GM12878 (cell line): ENCODE data around the gene KRT4. TPM values are rescaled to one million over a fixed set of nuclear protein-coding genes. Genes with fewer than 3 reads are reported as not detected.

Source experiments
- ATAC-seq: fragments of 200-7000 bp; cut with Tn5 transposase; 3 replicates; pipeline ENCODE4 v1.9.1; 2020; ENCODE audit warnings: mild to moderate bottlenecking, moderate library complexity
- BruUV-seq: library from RNA; stranded (reverse); fragments of 400-500 nt; replicated peaks from 2 replicates; lab custom pipeline; 2021; lab: Mats Ljungman, UMichigan
- CTCF ChIA-PET: fragments of 300-600 bp; sonication (Branson Sonifier 250); formaldehyde crosslinking; extraction: SDS; loops from one replicate; lab custom pipeline; 2021; ENCODE audit warnings: inconsistent platforms; lab: Yijun Ruan, JAX
- POLR2A ChIA-PET: fragments of 350-600 bp; formaldehyde crosslinking; extraction: SDS; loops from one replicate; lab custom pipeline; 2021; ENCODE audit warnings: inconsistent platforms; lab: Charles Lee
- RAD21 ChIA-PET: fragments of 300-600 bp; sonication (Branson Sonifier 250); formaldehyde crosslinking; loops from one replicate; lab custom pipeline; 2023; ENCODE audit warnings: antibody characterized with exemption; ENCODE audit not compliant: unreplicated experiment; lab: Charles Lee
- SMC1A ChIA-PET: fragments of 300-600 bp; sonication (Branson Sonifier 250); formaldehyde crosslinking; loops from one replicate; lab custom pipeline; 2023; ENCODE audit not compliant: unreplicated experiment, uncharacterized antibody; lab: Charles Lee
- DNase-seq: peaks from one replicate; pipeline ENCODE4 v3.0.0-alpha.2; 2011; ENCODE audit warnings: low read depth, low spot score
- FAIRE-seq: peaks from 3 replicates; lab custom pipeline; 2011; peaks lifted over from hg19 to GRCh38; lab: Jason Lieb, UNC
- H2AFZ ChIP-seq: 2 replicates; pipeline ENCODE4 v1.6.0; 2011; ENCODE audit warnings: low read depth, low read length, control low read depth; ENCODE audit not compliant: control insufficient read depth
- H3K27ac ChIP-seq: 2 replicates; pipeline ENCODE4 v1.5.1; 2011; ENCODE audit warnings: control low read depth; ENCODE audit not compliant: control insufficient read depth, insufficient read depth
- H3K27me3 ChIP-seq, 2 experiments: replicated peaks in 1 of 2; 2 replicates each; pipeline versions ENCODE4 v1.6.0 to v1.6.1; 2011; ENCODE audit warnings: low read length in 1 of 2; ENCODE audit not compliant: control insufficient read depth in 2 of 2, insufficient read depth in 2 of 2
- H3K36me3 ChIP-seq, 2 experiments: 2 replicates each; pipeline ENCODE4 v1.5.1; 2011; ENCODE audit warnings: low read length in 1 of 2; ENCODE audit not compliant: control insufficient read depth in 2 of 2, insufficient read depth in 2 of 2
- H3K4me1 ChIP-seq: 2 replicates; pipeline ENCODE4 v1.6.1; 2011; ENCODE audit warnings: mild to moderate bottlenecking, low read length, moderate library complexity, mixed read lengths; ENCODE audit not compliant: control insufficient read depth, insufficient read depth
- H3K4me2 ChIP-seq: 2 replicates; pipeline ENCODE4 v1.6.0; 2011; ENCODE audit warnings: control low read depth; ENCODE audit not compliant: control insufficient read depth, insufficient read depth
- H3K4me3 ChIP-seq: fragments of 200-600 bp; sonication (generic); 2 replicates; pipeline ENCODE4 v1.5.1; 2016
- H3K79me2 ChIP-seq: 2 replicates; pipeline ENCODE4 v1.6.0; 2011; ENCODE audit warnings: low read length; ENCODE audit not compliant: control insufficient read depth, insufficient read depth
- H3K9ac ChIP-seq: 2 replicates; pipeline ENCODE4 v1.8.0; 2011; ENCODE audit warnings: low read length, control low read depth, mixed read lengths; ENCODE audit not compliant: control insufficient read depth, insufficient read depth
- H3K9me3 ChIP-seq: replicated peaks from 3 replicates; pipeline ENCODE4 v1.5.1; 2011; ENCODE audit warnings: mild to moderate bottlenecking, low read length; ENCODE audit not compliant: control insufficient read depth, insufficient read depth
- H4K20me1 ChIP-seq: 2 replicates; pipeline ENCODE4 v1.6.0; 2011; ENCODE audit not compliant: control insufficient read depth, insufficient read depth
- CHD2 ChIP-seq: IDR thresholded peaks from 2 replicates; pipeline ENCODE4 v1.6.1; 2011; ENCODE audit warnings: low read depth, low read length, improper control_type of control experiment, borderline replicate concordance
- CHD4 ChIP-seq: fragments of 200-600 bp; sonication (generic); IDR thresholded peaks from 2 replicates; pipeline ENCODE4 v1.6.1; 2016; ENCODE audit warnings: mild to moderate bottlenecking
- CREB1 ChIP-seq: IDR thresholded peaks from 2 replicates; pipeline ENCODE4 v1.6.1; 2012; ENCODE audit warnings: low read depth, mild to moderate bottlenecking, inconsistent platforms
- EED ChIP-seq: sonication (generic); IDR thresholded peaks from 2 replicates; pipeline ENCODE4 v1.6.1; 2016; ENCODE audit warnings: antibody characterized with exemption, low read depth
- EGR1 ChIP-seq, 2 experiments: IDR thresholded peaks; 1 replicate in 1 of 2; 2 replicates in 1 of 2; pipeline ENCODE4 v1.6.1; 2011 to 2012; ENCODE audit warnings: low read depth in 2 of 2, low read length in 2 of 2, borderline replicate concordance in 1 of 2, mild to moderate bottlenecking in 1 of 2, moderate library complexity in 1 of 2
- FOXK2 ChIP-seq: fragments of 450-650 bp; IDR thresholded peaks from 2 replicates; pipeline ENCODE4 v1.6.1; 2017; ENCODE audit warnings: mild to moderate bottlenecking, moderate library complexity
- GABPA ChIP-seq: IDR thresholded peaks from 2 replicates; pipeline ENCODE4 v1.6.1; 2014; ENCODE audit warnings: antibody characterized with exemption, low read depth, mild to moderate bottlenecking, inconsistent platforms
- IRF4 ChIP-seq: IDR thresholded peaks from 2 replicates; pipeline ENCODE4 v1.6.1; 2011; ENCODE audit warnings: low read depth, low read length
- KAT2A ChIP-seq: conservative IDR thresholded peaks from 2 replicates; pipeline ENCODE4 v1.6.1; 2011; ENCODE audit warnings: low read depth, low read length; ENCODE audit not compliant: control insufficient read depth
- KLF5 ChIP-seq: fragments of 450-650 bp; IDR thresholded peaks from 2 replicates; pipeline ENCODE4 v1.6.1; 2014; ENCODE audit warnings: mild to moderate bottlenecking; ENCODE audit not compliant: partially characterized antibody
- MTA3 ChIP-seq: IDR thresholded peaks from 2 replicates; pipeline ENCODE4 v1.6.1; 2012; ENCODE audit warnings: low read length, inconsistent platforms, borderline replicate concordance
- NBN ChIP-seq: fragments of 450-650 bp; IDR thresholded peaks from 2 replicates; pipeline ENCODE4 v1.6.1; 2016
- SUPT20H ChIP-seq: IDR thresholded peaks from 2 replicates; pipeline ENCODE4 v1.6.1; 2011; ENCODE audit warnings: low read depth, mild to moderate bottlenecking, low read length, moderate library complexity, borderline replicate concordance; ENCODE audit not compliant: control insufficient read depth
- ZNF24 ChIP-seq: fragments of 450-650 bp; IDR thresholded peaks from 2 replicates; pipeline ENCODE4 v1.6.1; 2017; ENCODE audit warnings: antibody characterized with exemption, mild to moderate bottlenecking
- WGBS: methylation state at CpG from one replicate; pipeline ENCODE4 v1.1.6; 2016; ENCODE audit warnings: low lambda C conversion rate; ENCODE audit not compliant: insufficient replicate concordance, insufficient coverage; ENCODE audit errors: missing lambda C conversion rate; 5-methylcytosine and 5-hydroxymethylcytosine counted together
- in situ Hi-C: fragments of 300-500 bp; cut with MboI; formaldehyde crosslinking; loops from 9 replicates; pipeline ENCODE4 v1.14.3; 2018; ENCODE audit warnings: mixed read lengths
- intact Hi-C: fragments of 100-400 bp; cut with micrococcal nuclease; formaldehyde crosslinking; loops from one replicate; pipeline ENCODE4 v1.14.2; 2022; ENCODE audit not compliant: unreplicated experiment
- polyA plus RNA-seq, 11 experiments: library from polyadenylated mRNA; depleted of rRNA in 4 of 11; unstranded in 6 of 11; stranded (reverse) in 5 of 11; fragments of >200 nt; fragmentation: Nextera tagmentation in 4 of 11; fragmentation: Illumina TruSeq in 1 of 11; extraction: Ambion mirVana in 4 of 11; extraction: Trizol in 1 of 11; gene quantifications; 1 replicate in 1 of 11; 2 replicates in 10 of 11; pipeline versions ENCODE4 v1.2.1 to v1.2.3, GENCODE V29; 2011 to 2016; ENCODE audit warnings: inconsistent platforms in 2 of 11, missing spikeins in 2 of 11, low read depth in 1 of 11
- total RNA-seq, 4 experiments: library from RNA; depleted of rRNA in 3 of 4; stranded (reverse); fragments of >200 nt in 3 of 4; fragmentation: Illumina TruSeq in 1 of 4; extraction: Trizol in 1 of 4; gene quantifications; 2 replicates each; pipeline versions ENCODE4 v1.2.1 to v1.2.3, GENCODE V29; 2013 to 2021
- TF ChIP-seq, protein P1 (sequence below): IDR thresholded peaks from 2 replicates; pipeline ENCODE4 v1.6.1; 2012; ENCODE audit warnings: low read length, inconsistent platforms

The KRT4 gene
- total and polyA plus RNA-seq, 10 of the 15 experiments (the other 5 are each of a cell fraction or from before 2014, with no cell fraction given) = not detected

DNA sequence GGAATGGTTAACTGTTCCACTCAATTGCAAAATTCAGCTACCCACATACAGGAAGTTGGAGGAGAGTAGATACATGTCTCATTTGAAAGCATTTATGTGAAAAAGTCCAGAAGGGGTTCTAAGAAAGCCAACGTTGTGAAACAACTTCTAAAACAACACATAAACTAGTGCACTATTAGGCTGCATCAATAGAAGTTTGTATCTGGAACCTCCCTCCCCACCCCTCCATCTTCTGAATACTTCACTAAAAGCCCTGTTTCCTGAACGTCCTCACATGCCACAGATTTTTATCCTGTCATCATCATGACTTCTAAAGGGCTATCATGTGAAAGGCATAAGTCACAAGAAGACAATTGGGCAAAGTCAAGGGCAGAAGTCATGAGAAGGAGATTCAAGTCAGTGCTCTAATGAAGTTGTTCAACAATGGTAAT, 14.7 kb upstream of the KRT4 start:
- DNase-seq = no peak
- intact Hi-C loops = no loop called here
- Histone ChIP-seq H3K27ac (no peak overlapping the region), H3K36me3 (no peaks in the 10 kb centered on the region), H3K4me1 (no peaks in the 10 kb centered on the region), H3K4me2 (no peak overlapping the region), H3K27me3 (peaks cover 0 to 5% of the 10 kb centered on the region in 2 experiments; a peak in 2 of 4 replicates), H2AFZ (no peak overlapping the region), H3K4me3 (no peak overlapping the region), H3K9me3 (no peaks in the 10 kb centered on the region), H3K9ac (no peak overlapping the region), H4K20me1 (no peaks in the 10 kb centered on the region), H3K79me2 (no peaks in the 10 kb centered on the region)
- ChIA-PET CTCF (no interaction called here), SMC1A (interaction anchor here (1.0 kb wide), 1 partner anchor 51 kb away, joined by 3 read pairs; no protein-coding TSS in a partner anchor), POLR2A (no interaction called here), RAD21 (no interaction called here)
- TF ChIP-seq EED (no peak), IRF4 (no peak), SUPT20H (no peak), MTA3 (no peak), CREB1 (no peak), GABPA (no peak), KLF5 (no peak), EGR1 (IDR thresholded peaks at IDR 0.05; ENCODE audit: borderline replicate concordance in 1 of 2, low read depth in 2 of 2, low read length in 2 of 2) (no peak), CHD4 (no peak), FOXK2 (no peak), CHD2 (no peak), KAT2A (no peak), NBN (no peak), ZNF24 (no peak)
- TF ChIP-seq, protein P1, sequence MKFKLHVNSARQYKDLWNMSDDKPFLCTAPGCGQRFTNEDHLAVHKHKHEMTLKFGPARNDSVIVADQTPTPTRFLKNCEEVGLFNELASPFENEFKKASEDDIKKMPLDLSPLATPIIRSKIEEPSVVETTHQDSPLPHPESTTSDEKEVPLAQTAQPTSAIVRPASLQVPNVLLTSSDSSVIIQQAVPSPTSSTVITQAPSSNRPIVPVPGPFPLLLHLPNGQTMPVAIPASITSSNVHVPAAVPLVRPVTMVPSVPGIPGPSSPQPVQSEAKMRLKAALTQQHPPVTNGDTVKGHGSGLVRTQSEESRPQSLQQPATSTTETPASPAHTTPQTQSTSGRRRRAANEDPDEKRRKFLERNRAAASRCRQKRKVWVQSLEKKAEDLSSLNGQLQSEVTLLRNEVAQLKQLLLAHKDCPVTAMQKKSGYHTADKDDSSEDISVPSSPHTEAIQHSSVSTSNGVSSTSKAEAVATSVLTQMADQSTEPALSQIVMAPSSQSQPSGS = no peak
- BruUV-seq = no TSS peak
- WGBS = 0% methylated on average over 2 of the region's 2 CpGs
- ATAC-seq = no peak
- in situ Hi-C loops = no loop called here
- FAIRE-seq = no peak
